Transverse colon (tissue), 4 donors: ENCODE measurements around the gene ZC3H13. TPM values are rescaled to one million over a fixed set of nuclear protein-coding genes. Genes with fewer than 3 reads are reported as not detected.

Experiments used
- DNase-seq: peaks from one replicate; pipeline ENCODE4 v3.0.0-alpha.2; 2019
- H3K27ac ChIP-seq, 4 donors: fragments of 200-600 bp; sonication (generic); 2 replicates each; pipeline ENCODE4 v1.5.1; 2016 to 2018; ENCODE audit warnings: inconsistent platforms in 4 of 4
- H3K27me3 ChIP-seq: fragments of 200-600 bp; sonication (generic); 2 replicates; pipeline ENCODE4 v1.5.1; 2017; ENCODE audit warnings: inconsistent platforms
- H3K36me3 ChIP-seq, 4 donors: fragments of 200-600 bp; sonication (generic); 2 replicates each; pipeline ENCODE4 v1.5.1; 2017 to 2019; ENCODE audit warnings: inconsistent platforms in 4 of 4
- H3K4me1 ChIP-seq, 4 donors: fragments of 200-600 bp; sonication (generic); 2 replicates each; pipeline ENCODE4 v1.5.1; 2017 to 2020; ENCODE audit warnings: inconsistent platforms in 4 of 4
- H3K4me3 ChIP-seq, 4 donors: fragments of 200-600 bp; sonication (generic); 1 replicate in 1 of 4; 2 replicates in 3 of 4; pipeline versions ENCODE4 v1.5.1 to v1.6.1; 2017 to 2019; ENCODE audit warnings: inconsistent platforms in 4 of 4
- H3K9me3 ChIP-seq, 2 donors: fragments of 200-600 bp; sonication (generic); 2 replicates each; pipeline ENCODE4 v1.5.1; 2017 to 2019; ENCODE audit warnings: inconsistent platforms in 2 of 2
- CTCF ChIP-seq, 5 experiments: fragments of 200-600 bp in 3 of 5; fragments of 450-650 bp in 2 of 5; sonication (generic) in 3 of 5; IDR thresholded peaks; 1 replicate in 2 of 5; 2 replicates in 3 of 5; pipeline ENCODE4 v1.5.1; 2016 to 2017; ENCODE audit warnings: antibody characterized with exemption in 5 of 5, inconsistent platforms in 3 of 5, mild to moderate bottlenecking in 2 of 5, moderate library complexity in 1 of 5
- EP300 ChIP-seq: sonication (generic); formaldehyde crosslinking; IDR thresholded peaks from one replicate; pipeline ENCODE4 v1.6.1; 2017; ENCODE audit warnings: antibody characterized with exemption, low read depth
- POLR2A ChIP-seq: fragments of 450-650 bp; IDR thresholded peaks from one replicate; pipeline ENCODE4 v1.6.1; 2016; ENCODE audit warnings: antibody characterized with exemption, mild to moderate bottlenecking, moderate library complexity
- POLR2AphosphoS5 ChIP-seq, 3 donors: sonication (generic); formaldehyde crosslinking; IDR thresholded peaks; one replicate each; pipeline ENCODE4 v1.6.1; 2016; ENCODE audit warnings: antibody characterized with exemption in 3 of 3
- WGBS, 2 donors: methylation state at CpG; one replicate each; pipeline ENCODE4 v1.1.5; 2018; ENCODE audit warnings: low coverage in 1 of 2; 5-methylcytosine and 5-hydroxymethylcytosine counted together
- in situ Hi-C, 4 donors: fragments of 200-750 bp; cut with MboI; loops; one replicate each; pipeline versions ENCODE4 v1.15.0 to v1.15.1; 2017; ENCODE audit warnings: low sequenced_read_pairs in 3 of 4, low pct_ligation_motif_present in 1 of 4, low pct_unique_long_range_greater_than_20kb in 1 of 4
- intact Hi-C: fragments of 100-400 bp; cut with DNase I; formaldehyde crosslinking; loops from one replicate; pipeline ENCODE4 v1.15.1; 2023; ENCODE audit warnings: low total_unique reads
- total RNA-seq, 4 donors: library from RNA; depleted of rRNA; stranded (reverse); fragments of >200 nt; gene quantifications; one replicate each; pipeline ENCODE4 v1.1.0, GENCODE V29; 2016

ZC3H13 gene
- total RNA-seq: 10 to 100 TPM; 14.2 to 67.5 (median 23.7) TPM

GRCh38 chr13:46052319-46053161 is at the start of gene ZC3H13:
Gene ZC3H13, minus strand, starts transcription at chr13:46052746. Its CDS starts 7,239 bp downstream, at chr13:46045507.
- peak; percentile 94 for DNase-seq
- TF ChIP-seq EP300 (no peak), POLR2AphosphoS5 (IDR thresholded peaks at IDR 0.05) (peak; percentile 79 to 81 (median 81)), CTCF (IDR thresholded peaks at IDR 0.05) (peak; percentile 25 to 70 (median 38)), POLR2A (peak; percentile 81)
- H3K27me3 ChIP-seq: no peaks in the 10 kb centered on the region
- intact Hi-C loops (no loop called here), in situ Hi-C loops (no loop called here)
- peak within 1 kb of the TSS; percentile 88 to 97 (median 92) for H3K4me3 ChIP-seq
- WGBS, 2 donors: 0 to 1% methylated on average over 13 to 55 of the region's 57 CpGs
- no peaks in the 10 kb centered on the region for H3K36me3 ChIP-seq
- H3K4me1 ChIP-seq: peaks cover 7 to 32% (median 23%) of the 10 kb centered on the region in 4 donors
- peak within 1 kb of the TSS; percentile 92 to 98 (median 95) for H3K27ac ChIP-seq
- H3K9me3 ChIP-seq: no peaks in the 10 kb centered on the region

GRCh38 chr13:46102255-46102605 is 49.7 kb upstream of the ZC3H13 start:
- Histone ChIP-seq H3K4me3 (no peak overlapping the region), H3K4me1 (no peaks in the 10 kb centered on the region), H3K9me3 (no peaks in the 10 kb centered on the region), H3K27me3 (no peaks in the 10 kb centered on the region), H3K27ac (no peak overlapping the region), H3K36me3 (no peaks in the 10 kb centered on the region)
- TF ChIP-seq POLR2A (no peak), EP300 (no peak), CTCF (IDR thresholded peaks at IDR 0.05) (no peak), POLR2AphosphoS5 (IDR thresholded peaks at IDR 0.05) (no peak)
- intact Hi-C loops (no loop called here), in situ Hi-C loops (no loop called here)
- no peak for DNase-seq

DNA sequence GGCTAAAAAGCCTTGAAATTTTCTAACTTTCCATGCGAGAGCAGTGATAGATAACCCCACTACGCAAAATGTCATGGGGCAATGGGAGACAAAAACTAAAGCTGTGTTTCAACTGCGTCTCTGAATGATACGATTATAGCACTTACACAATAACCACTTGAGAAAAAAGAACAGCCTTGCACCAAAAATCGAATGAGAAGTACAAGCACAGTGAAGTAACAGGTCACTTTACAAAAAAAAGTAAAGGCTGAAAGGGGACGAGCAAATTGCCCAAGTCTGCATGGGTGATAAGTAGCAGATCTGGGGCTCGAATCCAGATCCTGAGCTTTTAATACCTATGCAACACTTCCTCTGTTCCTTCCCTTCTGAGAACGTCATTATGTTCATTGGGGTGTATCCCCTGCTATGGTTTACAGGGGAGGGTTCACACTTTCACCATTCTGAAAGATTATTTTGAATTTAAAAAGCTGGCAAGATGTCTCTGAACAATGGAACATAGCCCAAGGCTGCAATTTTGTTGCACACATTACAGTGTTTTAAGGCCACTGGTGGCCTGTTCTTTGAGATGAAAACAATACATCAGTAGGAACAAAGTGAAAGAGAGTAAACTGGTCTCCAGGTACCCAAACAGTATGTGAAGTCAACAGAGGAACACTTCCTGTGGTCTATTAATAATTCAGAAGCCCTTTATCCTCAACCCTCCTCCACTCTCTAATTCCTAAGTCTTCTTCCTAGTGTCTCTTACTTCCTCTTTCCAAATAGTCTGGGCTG is 49.1 kb upstream of the ZC3H13 start:
- in situ Hi-C loops: no loop called here

More for the DNA sequence above, 49.1 kb upstream of the ZC3H13 start:
- Histone ChIP-seq H3K27ac (no peak overlapping the region), H3K4me1 (no peaks in the 10 kb centered on the region), H3K9me3 (no peaks in the 10 kb centered on the region), H3K27me3 (no peaks in the 10 kb centered on the region), H3K36me3 (no peaks in the 10 kb centered on the region), H3K4me3 (no peak overlapping the region)
- intact Hi-C loops: no loop called here
- TF ChIP-seq POLR2A: no peak
- TF ChIP-seq POLR2AphosphoS5 (IDR thresholded peaks at IDR 0.05): no peak
- no peak for TF ChIP-seq CTCF (IDR thresholded peaks at IDR 0.05)
- TF ChIP-seq EP300: no peak
- DNase-seq: no peak
- 59 to 72% methylated on average over 8 of the region's 8 CpGs for WGBS, 2 donors
